ENCODE measurements around the gene CDK6.

Gene CDK6

DNA sequence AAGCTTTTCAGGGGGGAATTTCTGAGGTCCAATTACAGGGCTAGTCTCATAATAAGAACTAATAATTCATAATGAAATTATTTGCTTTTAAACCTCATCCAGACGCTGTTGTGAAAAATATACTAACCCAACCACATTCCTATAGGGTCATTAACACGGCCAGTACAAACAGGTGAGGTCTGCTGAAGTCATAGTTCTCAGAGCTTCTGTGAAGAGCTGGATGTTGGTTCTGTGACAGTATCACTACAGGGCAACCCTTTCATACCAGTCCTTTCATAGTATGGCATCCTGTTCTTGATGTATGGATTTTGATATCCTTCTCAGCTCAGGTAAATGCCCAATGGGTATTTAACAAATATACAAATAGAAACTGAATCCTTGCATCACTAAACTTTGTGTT lies 183.8 kb downstream of the CDK6 start:
- DNase-seq (ENCODE audit: low read depth in 1 of 2, low spot score in 1 of 2) = no peak

DNA sequence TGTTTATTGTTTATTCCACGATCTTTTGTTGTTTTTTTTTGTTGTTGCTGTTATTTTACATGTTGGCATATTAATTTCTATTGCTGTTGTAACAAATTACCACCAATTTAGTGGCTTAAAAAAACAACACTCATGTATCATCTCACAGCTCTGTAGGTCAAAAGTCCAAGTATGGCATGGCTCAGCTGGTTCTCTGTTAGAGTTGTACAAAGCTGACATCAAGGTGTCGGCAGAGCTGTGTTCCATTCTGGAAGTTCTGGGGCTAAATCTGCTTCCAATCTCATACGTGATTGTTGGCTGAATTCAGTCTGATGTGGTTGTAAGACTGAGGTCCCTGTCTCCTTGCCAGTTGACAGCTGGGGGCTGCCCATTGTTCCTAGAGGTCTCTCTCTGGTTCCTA lies 186.0 kb downstream of the CDK6 start:
- no peak for DNase-seq (ENCODE audit: low read depth in 1 of 2, low spot score in 1 of 2)

DNA sequence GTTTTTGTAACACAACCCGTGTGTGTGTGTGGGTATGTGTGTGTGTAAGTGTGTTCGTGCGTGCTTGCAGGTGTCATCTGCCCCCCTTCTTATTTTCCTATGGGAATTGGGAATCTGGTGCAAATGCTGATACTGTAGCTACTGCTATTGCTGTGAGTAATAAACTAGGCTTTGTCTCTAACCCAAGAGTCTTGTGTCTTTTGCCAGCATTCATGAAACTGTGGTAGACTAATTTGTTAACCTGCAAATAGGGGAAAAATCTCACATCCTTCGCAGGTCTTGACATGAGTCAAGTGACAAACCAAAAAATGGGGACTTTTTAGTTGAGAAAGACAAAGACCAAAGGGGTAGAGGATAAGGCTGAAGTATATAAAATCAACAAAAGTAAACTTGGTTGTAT lies 188.3 kb downstream of the CDK6 start:
- DNase-seq (ENCODE audit: low read depth in 1 of 2, low spot score in 1 of 2) = no peak

DNA sequence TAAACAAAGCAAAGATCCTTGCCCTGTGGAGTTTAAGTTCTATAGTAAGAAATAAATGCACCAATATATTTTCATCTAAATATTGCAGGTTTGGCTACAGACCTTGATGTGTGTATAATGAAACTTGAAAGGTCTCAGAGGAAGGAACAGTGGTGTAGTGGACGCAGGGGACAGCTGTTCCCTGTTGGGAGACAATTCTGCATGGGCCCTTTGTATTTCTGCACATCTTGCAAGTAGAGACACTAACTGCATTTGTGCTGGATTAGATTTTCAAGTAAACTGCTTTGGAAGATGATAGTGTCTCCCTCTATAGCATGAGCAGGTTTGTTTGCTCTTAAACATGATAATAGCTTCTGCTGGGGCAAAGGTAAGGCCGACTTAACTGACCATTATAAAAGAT lies 188.7 kb downstream of the CDK6 start:
- no peak for DNase-seq (ENCODE audit: low read depth in 1 of 2, low spot score in 1 of 2)

DNA sequence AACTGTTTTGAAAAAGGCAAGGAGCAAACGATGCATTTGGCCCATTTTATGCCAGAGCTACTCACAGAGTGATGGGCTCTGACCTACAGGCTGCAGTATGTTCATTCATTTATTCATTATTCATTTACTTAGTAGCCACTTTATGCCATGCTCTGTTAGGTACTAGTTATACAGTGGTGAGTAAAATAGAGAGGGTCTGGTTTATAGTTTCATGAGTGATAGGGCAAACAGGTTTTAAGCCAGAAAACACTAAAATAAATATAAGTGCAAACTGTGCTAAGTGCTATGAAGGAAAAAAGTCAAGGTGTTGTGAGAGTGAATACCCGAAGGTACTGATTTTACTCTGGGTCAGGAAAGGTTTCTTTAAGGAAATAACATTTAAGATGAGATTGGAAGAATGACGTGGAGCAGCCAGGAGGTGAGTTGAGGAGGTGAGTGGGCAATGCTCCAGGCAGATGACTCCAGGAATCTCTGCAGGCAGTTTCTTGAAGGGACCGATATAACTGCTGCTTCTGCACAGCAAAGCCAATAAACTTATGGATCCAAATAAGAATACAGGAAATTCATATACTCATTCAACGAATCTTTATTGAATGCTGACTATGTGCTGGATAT lies 189.3 kb downstream of the CDK6 start:
- no peak for DNase-seq (ENCODE audit: low read depth in 1 of 2, low spot score in 1 of 2)

DNA sequence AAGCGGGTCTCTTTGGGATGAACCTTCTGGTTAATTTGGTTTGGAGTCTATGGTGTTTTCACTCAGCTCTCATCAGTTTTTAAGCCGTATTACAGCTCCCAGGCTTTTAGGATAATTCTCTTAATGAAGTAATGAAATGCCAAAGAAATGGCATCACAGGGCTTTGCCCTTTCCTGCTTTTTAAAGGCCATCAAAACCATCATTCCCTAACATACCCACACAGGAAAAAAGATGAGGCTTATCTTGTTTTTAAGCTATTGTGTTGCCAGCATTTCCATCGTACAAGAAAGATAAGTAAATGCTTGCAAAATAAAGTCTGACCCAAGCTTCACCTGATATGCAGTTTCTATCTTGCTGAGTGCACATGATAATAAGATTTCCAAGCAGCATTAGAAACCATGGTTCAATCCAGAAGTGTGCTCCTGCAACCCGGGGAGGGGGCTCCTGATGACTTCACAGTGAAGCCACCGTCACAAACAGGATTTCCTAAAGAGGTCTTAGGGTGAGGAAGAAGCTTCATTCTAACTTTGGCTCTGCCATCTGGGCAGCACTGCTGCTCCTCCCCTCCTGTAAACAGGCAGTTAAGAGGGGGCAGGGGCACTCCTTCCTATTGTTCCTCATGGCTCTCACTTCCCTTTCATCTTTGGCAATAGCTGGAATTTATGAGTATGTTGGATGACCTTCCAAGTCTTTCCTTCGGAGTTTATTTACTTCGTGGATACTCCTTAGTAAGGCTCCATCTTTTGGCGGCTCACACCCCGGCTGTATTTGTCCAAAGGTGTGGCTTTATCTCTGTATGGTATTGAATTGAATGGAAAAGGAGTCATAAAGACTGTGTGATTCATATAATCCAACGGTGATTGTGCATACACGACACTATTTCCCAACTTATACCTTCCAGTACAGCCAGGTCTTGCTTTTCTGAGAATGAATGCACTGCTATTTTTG lies 191.0 kb downstream of the CDK6 start:
- no peak for DNase-seq (ENCODE audit: low read depth in 1 of 2, low spot score in 1 of 2)

DNA sequence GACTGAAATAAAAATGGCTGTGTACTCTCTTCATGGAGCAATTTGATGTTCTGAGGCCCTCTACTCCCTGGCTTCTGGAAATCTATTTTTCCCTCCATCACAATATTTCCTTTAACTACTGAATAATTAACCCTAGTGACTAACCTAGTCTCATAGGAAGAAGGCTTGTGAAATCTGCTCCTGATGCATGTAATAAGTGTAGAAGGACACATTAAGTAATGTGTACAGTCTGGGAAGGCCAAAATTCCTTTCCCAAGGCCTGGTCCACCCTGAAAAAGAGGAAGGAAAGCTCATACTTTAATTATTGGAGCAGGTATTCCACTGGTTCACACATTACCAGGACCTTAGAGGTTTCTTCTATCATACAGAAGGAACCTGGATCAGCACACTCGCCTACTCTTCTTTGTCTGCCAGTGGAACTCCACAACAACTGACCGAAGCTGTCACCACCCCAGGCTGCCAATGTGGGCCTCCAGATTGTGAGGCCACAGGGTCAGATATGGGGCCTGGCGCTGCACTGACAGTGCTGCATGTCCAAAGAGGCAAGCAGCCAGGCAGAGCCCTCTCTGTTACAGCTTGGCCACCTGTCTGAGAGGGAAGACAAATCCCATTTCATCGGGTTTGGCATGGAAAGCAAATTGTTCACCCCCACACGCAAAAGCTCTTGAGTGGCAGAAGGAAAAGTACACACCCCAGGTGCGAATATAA lies 191.8 kb downstream of the CDK6 start:
- no peak for DNase-seq (ENCODE audit: low read depth in 1 of 2, low spot score in 1 of 2)

DNA sequence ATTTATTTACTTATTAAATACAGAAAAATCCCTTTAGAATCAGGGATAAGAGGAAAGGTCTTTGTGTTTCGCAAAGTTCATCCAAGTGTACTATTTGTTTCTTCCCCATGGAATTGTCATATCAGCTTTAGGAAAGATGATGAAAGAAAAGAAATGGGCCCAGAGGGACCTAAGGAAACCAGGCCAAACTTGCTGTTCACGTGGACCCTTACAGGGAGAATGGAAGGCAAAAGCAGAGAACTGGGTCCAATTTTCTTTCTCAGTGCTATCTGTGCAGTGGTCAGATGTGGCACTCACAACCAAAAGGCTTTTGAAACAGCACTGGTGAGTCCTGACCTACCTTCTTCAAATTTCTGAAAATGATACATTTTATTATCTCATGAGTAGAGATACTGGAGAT lies 192.6 kb downstream of the CDK6 start:
- DNase-seq (ENCODE audit: low read depth in 1 of 2, low spot score in 1 of 2) = no peak

DNA sequence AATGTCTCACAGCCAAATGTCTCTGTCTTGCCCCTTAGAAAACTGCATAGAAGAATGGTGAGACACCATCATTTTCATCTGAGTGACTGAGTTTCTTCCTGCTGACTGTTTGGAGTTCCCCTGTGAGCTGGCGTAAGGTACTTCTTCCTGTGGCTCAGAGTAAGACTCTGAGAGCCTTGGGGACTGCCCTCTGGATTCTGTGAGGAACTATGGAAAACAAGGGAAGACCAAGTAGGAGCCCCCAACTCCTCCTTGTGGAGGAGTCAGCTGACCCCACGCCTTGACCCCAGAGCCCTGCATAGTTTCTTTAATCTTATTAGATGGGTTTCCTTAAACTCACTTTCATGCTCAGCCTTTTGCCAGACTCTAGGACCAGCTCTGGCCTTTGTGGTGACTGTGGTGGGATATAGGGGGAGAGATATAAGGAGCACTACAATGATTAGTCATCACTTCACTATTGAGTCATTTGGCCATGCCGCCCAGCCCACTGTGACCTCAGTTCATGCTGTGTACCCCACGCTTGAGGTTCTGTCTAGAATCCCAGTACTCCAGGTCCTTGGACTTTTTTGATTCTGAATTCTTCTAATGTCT lies 194.4 kb downstream of the CDK6 start:
- DNase-seq (ENCODE audit: low read depth in 1 of 2, low spot score in 1 of 2) = peak; percentile 28 to 47

DNA sequence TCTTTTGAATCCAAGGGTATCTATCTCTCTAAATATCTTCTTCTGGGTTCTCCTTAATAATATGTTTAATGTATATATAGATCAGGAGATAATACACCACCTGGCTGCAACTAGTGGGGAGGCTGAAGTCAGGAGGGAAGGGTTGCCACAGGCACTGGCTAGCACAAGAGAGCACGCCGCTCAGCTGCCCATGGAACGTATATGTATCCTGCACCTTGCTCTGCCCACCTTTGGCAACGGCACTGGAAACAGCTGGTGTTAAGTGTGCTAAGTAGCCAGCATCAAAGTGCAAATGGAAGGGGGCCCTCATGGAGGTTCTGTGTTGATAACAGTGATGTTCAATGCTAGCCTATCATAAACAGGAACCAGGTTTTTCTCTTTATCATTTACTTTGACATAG lies 196.4 kb downstream of the CDK6 start:
- no peak for DNase-seq (ENCODE audit: low read depth in 1 of 2, low spot score in 1 of 2)

DNA sequence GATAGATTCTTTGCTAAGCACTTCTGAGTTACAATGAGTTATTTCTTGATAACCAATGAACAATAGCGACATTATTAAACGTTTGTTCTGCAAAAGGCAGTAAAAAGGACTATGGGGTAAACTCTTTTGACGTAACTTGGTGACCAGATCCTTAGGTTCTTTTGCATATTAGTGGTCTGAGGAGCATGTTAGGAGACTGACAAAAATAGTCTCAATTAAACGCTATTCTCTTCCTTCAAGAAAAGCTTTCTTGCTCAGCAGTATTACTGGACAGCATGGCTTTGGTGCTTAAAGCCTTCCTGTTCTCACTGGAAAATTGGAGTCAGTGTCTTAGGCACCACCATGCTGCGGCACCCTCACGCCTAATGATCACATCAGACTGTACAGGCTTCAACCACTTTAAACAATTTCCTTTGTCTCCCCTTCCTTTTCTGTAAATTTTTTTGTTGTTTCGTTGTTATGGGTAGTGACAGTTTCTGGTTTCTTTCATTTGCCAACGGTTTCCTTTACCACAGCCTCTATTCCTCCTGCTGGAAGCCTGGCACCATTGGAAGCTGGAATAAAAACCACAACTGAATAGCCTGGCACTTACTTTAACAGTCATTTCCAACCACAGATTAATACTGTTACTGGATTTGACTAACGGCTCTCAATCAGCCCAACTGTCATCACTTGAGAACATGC lies 197.0 kb downstream of the CDK6 start:
- DNase-seq (ENCODE audit: low read depth in 1 of 2, low spot score in 1 of 2) = peak in 1 of 2 donors; percentile 39

DNA sequence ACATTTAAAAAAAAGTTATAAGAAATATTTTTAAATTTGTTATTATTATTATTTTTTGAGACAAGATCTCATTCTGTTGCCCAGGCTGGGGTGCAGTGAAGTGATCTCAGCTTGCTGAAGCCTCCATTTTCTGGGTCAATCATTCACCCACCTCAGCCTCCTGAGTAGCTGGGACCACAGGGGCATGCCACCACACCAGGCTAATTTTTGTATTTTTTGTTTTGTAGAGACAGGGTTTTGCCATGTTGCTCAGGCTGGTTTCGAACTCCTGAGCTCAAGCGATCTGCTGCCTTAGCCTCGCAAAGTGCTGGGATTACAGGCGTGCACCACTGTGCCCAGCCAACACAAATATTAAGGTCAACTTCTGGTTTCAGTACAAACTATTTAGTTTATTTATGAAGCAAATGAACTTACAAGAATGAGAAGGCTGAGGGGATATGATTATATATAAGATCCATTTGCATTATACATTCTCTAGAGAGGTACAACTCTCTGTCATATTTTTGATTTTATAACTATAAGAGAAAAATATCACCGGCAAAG lies 200.3 kb downstream of the CDK6 start:
- DNase-seq (ENCODE audit: low read depth in 1 of 2, low spot score in 1 of 2) = no peak

DNA sequence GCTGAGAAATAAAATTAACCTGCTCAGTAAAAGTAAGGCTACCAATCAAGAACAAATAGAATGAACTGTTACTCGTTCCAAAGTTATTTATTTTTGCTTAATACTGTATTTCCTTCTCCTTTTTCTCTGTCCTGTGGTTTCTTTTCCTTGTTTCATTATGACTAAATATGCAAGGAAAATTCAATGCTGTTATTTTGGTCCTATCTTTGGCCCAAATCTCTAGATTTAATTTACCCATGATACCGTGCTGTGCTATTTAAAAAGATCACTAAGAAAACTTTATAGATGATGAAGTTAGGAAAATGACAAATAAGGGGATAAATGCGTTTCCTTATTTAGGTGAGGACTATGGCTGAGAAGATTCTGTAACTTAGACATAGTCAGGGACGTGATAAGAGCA lies 200.8 kb downstream of the CDK6 start:
- no peak for DNase-seq (ENCODE audit: low read depth in 1 of 2, low spot score in 1 of 2)

DNA sequence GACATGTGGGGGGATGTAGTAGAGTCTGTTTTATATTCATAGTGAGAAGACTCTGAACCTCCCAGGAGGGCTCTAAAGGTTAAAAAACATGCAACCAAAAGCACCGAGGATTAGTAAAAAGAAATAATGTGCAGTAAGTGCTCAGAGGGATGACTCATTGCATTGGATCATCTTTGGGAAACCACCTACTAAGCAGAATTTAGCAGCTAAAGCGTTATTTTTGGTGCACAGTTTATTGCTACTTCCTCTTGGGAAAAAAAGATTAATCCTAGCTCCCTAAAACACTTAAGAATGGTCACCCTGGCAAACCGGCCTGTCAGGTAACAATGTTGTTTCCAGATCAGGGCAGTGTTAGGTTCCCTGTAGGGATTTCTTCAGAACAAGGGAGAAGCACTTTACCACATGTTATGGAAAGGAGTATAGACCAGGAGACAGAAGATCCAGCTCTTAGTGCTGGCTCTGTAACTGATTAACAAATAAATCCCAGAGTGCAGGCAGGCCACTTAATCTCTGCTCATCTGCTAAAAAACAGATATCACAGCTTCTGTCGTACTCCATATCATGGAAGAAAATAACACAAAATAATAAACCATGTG lies 201.4 kb downstream of the CDK6 start:
- peak in 1 of 2 donors; percentile 42 for DNase-seq (ENCODE audit: low read depth in 1 of 2, low spot score in 1 of 2)

DNA sequence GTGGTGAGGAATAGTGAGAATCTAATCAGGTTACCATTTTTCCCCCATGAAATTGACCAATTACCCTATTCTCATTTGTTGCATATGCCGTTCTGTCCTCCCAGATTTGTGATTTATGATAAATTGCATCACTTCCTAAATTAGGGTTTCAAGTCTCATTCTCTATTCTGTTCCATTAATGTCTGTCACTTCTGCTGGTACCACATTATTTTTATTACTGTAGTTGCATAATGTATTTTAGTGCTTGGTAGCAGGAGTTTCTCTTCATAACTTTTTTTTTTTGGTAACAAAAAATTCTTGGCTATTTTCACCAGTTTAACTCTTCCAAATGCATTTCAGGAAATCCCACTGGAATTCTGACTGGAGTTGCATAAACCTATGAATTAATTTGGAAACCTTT lies 202.2 kb downstream of the CDK6 start:
- no peak for DNase-seq (ENCODE audit: low read depth in 1 of 2, low spot score in 1 of 2)

DNA sequence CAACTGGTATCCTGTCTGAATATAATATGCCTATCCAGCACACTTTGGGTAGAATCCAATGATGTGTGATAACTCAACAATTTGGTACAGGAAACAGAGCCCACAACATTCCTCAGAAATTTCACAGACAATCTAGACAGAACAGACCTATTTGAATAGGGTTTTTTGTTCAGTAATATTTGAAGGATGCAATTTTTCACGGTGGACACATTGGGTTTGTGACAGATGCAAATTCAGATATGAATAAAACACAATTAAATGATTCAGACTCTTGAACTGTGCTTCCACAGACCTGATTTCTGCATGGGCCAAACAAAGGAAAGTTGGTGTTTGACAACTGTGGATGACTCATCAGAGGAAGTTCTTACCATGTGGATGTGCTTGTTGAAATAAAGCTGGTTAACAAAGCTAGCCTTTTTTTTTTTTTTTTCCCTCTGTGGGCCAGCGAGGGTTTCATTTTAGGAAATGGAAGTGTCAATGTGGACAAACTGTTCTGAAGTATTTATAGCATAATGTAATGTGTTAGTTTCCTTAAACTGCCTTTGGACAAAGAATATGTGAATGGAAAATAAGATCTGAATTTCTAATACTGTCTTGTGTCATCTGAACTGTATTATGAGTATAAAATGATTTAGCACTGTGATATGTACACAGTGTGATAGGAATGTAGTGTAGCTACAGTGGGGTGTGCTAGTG lies 203.0 kb downstream of the CDK6 start:
- peak in 1 of 2 donors; percentile 63 for DNase-seq (ENCODE audit: low read depth in 1 of 2, low spot score in 1 of 2)

DNA sequence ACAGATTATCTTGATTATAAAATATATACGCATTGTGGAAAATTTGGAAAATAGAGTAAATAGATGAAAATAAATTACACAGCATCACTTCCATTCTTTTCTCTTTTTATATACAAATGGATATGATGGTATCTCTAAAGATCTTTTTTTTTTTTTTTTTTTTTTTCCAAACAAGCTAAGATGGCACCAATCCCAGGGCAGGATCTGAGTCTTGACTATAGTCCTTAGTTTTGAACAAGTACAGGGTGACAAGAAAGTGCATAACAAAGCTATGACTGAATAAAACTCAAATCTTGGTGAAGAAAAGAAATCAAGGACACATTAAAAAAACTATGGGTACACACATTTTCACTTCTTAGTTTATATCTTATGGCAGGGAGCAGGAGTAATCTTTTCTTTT lies 203.6 kb downstream of the CDK6 start:
- DNase-seq (ENCODE audit: low read depth in 1 of 2, low spot score in 1 of 2) = no peak

DNA sequence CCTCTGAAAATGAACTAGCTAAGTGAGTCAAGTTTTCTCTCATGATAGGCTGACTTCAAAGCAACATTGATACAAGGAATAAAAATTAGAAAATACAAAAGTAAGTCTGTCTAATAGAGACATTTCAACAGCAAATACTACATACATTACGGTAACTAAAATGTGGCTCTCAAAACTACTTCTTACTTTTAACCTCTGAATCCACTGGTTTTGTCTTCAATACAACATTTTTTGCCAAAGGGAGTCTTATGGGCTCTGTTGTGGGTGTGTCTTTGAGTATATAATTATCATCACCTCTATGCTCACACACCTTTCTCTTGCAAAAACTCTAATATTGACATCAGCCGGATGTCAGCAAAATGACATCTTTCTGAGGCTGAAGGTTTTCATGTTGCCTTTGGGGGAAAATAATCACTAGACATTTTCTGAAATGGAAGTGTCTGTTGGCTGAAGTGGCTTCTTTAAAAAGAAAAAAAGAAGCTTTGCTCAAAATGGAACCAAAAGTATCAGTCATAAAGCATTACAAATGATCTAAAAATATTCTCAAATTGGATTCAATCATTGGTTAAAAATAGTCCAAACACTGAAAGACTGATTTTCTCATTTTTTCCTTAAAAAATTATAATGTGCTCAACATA lies 204.4 kb downstream of the CDK6 start:
- DNase-seq (ENCODE audit: low read depth in 1 of 2, low spot score in 1 of 2) = no peak
